Measurements from ENCODE around the gene TMEM109.

Gene TMEM109

GRCh38 chr11:60913793-60914632, at the start of gene TMEM109:
TMEM109 (plus strand) TSS chr11:60914158; CDS start chr11:60919694, 5,536 bp downstream.
- H3K4me3 ChIP-seq (ENCODE audit: low read depth, low read length) = peak within 1 kb of the TSS; percentile 73
- TF ChIP-seq CTCF (IDR thresholded peaks at IDR 0.05; ENCODE audit: control insufficient read depth, extremely low read depth, insufficient read depth) = no peak
- DNase-seq (ENCODE audit: low read depth) = peak; percentile 69

- DNase-seq (ENCODE audit: low read depth) = no peak
- H3K4me3 ChIP-seq (ENCODE audit: low read depth, low read length) = no peak overlapping the region
- TF ChIP-seq CTCF (IDR thresholded peaks at IDR 0.05; ENCODE audit: control insufficient read depth, extremely low read depth, insufficient read depth) = no peak
Measured at GRCh38 chr11:60864856-60865513, 49.0 kb upstream of the TMEM109 start.

- peak; percentile 92 for DNase-seq (ENCODE audit: low read depth)
- no peak for TF ChIP-seq CTCF (IDR thresholded peaks at IDR 0.05; ENCODE audit: control insufficient read depth, extremely low read depth, insufficient read depth)
- no peak within 1 kb of the TSS for H3K4me3 ChIP-seq (ENCODE audit: low read depth, low read length)
Measured at GRCh38 chr11:60866911-60867870, 46.8 kb upstream of the TMEM109 start, which contains the start of gene ZP1. ZP1 (plus strand) TSS chr11:60867542; CDS start chr11:60867562, 20 bp downstream.

GRCh38 chr11:60867871-60868681, 45.9 kb upstream of the TMEM109 start:
- no peak for DNase-seq (ENCODE audit: low read depth)
- TF ChIP-seq CTCF (IDR thresholded peaks at IDR 0.05; ENCODE audit: control insufficient read depth, extremely low read depth, insufficient read depth) = no peak
- H3K4me3 ChIP-seq (ENCODE audit: low read depth, low read length) = no peak overlapping the region

GRCh38 chr11:60868682-60869450, 45.1 kb upstream of the TMEM109 start:
- DNase-seq (ENCODE audit: low read depth) = no peak
- no peak overlapping the region for H3K4me3 ChIP-seq (ENCODE audit: low read depth, low read length)
- no peak for TF ChIP-seq CTCF (IDR thresholded peaks at IDR 0.05; ENCODE audit: control insufficient read depth, extremely low read depth, insufficient read depth)
